GM18870 (cell line): ENCODE data around the gene GJA5.

ENCODE experiments used
- ATAC-seq: cut with Tn5 transposase; IDR thresholded peaks from one replicate; pipeline ENCODE4 v1.9.1; 2021; ENCODE audit warnings: moderate library complexity; ENCODE audit not compliant: unreplicated experiment

The GJA5 gene

DNA sequence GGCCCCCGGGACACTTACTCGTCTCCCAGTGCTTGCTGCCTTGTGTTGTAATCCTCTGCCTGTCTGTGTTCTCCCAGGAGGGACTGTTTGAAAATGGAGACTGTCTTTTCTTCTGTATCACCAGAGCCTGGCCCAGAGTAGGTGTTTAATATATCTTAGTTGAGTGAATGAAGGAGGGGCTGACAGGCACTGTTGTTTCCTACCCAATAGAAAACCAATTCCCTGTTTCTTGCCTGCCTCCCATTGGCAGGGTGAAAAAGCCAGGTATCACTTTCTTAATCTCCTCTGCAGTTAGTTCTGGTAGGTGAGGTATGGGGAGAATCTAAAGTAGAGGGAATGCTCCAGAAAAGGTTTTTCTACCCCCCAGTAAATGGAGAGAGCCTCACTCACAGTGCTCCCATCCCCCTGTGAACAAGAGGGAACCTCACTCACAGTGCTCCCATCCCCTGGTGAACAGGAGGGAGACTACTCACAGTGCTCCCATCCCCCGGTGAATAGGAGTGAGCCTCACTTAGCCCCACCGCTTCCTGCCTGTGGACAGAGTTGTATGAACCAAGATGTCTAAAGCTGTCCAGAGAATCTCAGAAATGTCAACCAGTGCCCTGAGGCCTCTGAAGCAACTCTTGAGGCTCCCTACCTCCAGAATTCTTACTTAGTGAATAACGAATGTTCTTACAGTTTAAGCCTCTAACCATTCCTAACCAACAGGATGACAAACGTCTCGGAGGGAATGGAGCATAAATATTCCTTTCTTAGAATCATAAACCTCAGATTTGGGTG, at the start of gene GJA5:
GJA5 (minus strand) TSS at position 122 of the 780 bp plus-strand sequence. CDS start 1,364 bp downstream, outside the sequence.
- ATAC-seq: no peak

- no peak for ATAC-seq
Measured at GRCh38 chr1:147809236-147809635, 48.8 kb upstream of the GJA5 start.

GRCh38 chr1:147808025-147808424, 47.6 kb upstream of the GJA5 start:
- ATAC-seq: no peak

- no peak for ATAC-seq
Measured at GRCh38 chr1:147807405-147807804, 47.0 kb upstream of the GJA5 start.

DNA sequence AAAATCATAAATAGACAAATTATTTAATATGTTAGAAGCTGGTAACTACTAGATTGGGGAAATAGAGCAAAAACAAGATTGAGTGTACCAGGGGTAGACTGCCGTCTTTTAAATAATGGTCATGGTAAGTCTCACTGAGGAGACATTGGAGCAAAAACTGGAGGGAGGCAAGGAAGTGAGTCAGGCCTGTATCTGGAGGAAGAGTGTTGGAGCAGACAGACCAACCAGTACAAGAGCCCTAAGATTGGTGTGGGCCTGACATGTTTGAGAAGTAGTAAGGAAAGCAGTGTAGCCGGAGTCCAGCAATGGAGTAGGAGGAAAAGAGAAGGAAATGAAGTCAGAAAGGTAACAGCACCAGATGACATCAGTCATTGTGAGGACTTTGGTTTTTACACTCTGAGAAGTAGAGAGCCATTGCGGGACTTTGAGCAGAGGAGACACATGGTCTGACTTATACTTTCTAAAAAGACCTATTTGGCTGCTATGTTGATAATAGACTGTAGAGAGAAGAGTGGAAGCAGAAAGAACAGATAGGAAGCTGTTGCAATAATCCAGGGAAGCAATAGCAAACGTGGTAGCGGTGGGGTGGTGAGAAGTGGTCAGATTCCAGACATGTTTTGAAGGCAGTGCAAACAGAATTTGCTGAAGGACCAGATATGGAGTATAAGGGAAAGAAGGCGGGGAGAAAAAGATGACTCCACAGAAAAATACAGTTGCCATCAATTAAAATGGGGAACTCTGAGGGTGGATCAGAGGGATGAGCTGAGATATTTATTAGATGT, 44.7 kb upstream of the GJA5 start:
- ATAC-seq: no peak

DNA sequence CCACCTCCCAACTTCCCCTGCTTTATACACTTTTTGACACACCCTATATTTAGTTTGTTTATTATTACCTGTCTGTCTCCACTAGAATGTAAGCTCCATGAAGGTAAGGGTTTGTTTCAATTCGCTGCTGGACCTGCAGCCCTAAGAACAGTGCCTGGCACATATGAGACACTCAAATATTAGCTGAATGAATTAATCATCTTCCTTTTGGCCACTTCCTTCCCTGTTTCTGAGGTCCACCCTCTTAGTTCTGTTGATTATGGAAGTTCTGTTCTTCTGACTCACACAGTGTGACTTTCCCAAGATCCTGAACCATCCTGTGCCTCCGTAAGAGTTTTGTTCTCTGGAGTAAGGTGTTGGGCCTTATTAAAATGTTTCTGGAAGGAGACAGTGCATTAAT, 40.4 kb upstream of the GJA5 start:
- ATAC-seq: no peak

DNA sequence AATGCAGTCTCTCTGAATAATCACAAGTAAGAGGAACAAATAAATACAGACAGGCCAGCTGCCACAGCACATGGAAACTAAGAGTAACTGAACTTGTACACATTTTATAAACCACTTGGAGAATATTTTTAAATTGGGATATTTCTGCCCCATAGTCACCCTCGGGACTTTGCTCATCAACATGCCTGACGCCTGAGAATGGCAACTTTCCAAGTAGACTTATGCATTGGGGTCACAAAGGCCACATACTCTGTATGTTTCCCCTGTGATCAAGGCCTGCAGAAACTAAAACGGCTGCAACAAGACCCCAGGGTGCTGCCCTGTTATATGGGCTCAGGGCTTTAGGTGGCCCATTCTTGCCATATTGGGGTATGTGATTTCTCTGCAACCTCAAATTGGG, 38.3 kb upstream of the GJA5 start:
- no peak for ATAC-seq

- ATAC-seq: no peak
Measured at GRCh38 chr1:147794570-147794969, 34.2 kb upstream of the GJA5 start.

GRCh38 chr1:147791876-147792275, 31.5 kb upstream of the GJA5 start:
- no peak for ATAC-seq

DNA sequence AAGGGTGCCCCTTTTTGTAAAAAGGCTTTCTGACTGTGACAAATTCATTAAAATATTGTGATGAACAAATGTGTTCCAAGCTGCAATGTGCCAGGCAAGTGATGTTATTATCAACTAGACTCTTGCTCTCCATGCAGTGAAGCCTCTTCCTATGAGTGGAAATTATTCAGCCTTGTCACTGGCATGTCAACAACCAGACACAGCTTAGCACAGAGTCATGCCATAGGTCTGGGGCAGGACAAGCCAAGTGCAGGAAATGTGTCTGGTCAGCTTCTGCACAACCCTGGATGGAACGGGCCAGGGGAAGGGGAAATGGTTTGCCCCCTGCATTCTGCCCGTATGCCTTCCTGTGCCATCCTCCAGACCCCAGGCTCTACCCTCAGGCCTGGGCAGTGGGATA, 27.4 kb upstream of the GJA5 start:
- ATAC-seq: no peak

DNA sequence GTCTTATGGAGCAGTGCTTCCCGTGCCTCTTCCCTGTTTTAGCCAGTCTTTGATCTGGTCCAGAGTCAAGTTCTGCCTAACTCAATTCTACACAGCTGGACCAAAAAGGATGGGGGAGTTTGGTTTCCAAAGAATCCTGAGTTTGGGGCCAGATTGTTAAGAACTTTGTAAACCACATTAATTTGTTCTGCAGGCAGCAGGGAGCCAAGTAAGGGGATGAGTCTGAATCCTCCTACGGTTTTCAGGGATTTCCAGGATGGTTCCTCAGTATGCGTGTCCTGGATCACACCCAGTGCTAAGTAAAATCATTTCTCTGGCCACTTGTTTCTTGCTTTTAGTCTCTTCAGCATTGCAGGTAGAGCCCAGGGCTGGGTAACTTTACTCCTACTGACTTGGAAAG, 26.1 kb upstream of the GJA5 start:
- no peak for ATAC-seq

DNA sequence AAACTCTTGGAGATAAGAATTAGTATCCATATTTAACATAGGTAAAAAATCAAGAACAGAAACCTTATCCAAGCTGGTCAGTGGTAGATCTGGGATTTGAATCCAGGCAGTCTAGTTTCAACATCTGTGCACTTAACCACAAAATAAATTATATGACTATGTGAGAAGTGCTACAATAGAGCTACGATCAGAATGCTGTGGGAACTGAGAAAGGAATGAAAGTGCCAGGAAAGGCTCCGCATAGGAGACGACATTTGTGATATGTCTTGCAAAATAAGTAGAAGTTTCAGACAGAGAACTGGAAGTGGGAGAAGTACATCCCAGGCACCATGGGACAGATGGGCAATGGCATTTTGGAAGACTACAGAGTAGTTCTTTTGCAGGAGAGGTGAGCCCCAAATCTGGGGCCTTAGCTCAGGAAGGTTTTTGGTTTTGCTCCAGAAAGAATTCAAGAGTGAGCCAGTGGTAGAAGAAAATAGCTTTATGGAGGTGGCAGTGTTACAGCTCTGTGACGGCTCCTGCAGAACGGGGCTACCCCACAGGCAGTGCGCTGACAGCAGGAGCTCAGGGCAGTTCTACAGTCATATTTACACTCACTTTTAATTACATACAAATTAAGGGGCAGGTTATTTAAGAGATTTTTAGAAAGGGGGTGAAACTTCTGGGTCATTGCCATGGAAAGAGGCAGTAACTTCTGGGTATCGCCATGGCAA, 25.5 kb upstream of the GJA5 start:
- no peak for ATAC-seq

GRCh38 chr1:147784941-147785340, 24.5 kb upstream of the GJA5 start:
- no peak for ATAC-seq

DNA sequence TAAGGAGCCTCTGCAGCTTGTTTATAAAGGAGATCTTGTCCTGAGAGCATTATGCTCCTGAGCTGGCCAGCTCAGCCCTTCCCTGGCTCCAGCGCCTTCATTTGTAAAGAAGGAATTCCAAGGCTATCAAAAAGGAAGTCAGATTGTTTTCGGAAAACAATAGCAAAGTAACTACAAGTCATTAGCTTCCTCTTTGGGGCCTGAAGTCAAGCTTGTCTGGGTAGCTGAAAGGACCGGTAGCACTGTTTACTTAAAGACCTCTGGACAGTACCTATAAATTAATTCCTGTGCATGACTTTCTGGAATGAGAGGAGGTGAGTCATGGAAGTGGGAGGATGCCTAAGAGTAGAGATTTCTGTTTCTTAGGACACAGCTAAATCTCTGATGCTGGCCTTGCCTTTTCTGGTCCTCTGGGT, 20.7 kb upstream of the GJA5 start:
- no peak for ATAC-seq

- ATAC-seq: no peak
Measured at GRCh38 chr1:147777694-147778093, 17.3 kb upstream of the GJA5 start.

DNA sequence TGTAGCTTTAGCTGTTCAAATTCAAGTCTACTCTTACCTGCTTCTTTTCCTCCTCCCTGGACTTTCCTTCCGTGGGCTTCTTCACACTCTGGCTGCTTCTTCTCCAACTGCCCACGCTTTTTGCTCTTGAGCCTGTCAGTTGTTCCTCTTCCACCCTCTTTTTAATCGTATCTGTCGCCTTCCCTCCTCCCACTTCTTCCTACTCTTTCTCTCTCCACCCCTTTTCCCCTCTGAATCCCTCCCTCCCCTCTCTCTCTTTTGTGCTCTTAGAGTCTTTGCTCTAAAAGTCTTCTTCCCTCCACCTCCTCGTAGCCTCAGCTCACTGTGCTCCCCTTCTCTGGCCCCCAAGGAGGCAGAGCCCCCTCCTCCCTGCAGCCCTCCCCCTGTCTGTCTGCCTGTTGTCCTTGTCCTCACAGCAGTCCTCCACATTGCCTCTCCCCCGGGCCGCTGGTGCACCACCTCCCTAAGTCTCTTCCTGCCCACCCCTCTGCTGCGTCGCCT, 12.9 kb upstream of the GJA5 start:
- no peak for ATAC-seq

GRCh38 chr1:147772570-147772969, 12.2 kb upstream of the GJA5 start:
- ATAC-seq: no peak

GRCh38 chr1:147771226-147772125, 11.1 kb upstream of the GJA5 start:
- ATAC-seq: no peak

DNA sequence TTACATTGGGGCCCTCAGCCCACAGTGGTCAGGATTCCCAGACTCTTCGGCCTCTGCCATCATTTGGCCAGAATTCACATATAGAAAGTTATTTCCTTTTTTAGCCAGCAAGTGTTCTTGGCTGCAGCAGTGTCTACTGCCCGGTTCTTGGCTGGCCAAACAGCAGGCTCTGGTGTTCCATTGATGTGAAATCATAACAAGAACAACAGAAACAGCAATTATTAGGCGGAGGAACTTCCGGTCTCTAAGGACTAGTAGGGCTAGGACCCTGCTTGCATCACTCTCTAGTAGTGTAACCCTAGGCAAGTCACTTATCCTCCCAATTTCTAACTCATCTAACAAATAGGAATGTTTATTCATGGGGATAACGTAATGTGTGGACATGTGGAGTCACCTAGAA, 8.7 kb upstream of the GJA5 start:
- ATAC-seq: no peak

DNA sequence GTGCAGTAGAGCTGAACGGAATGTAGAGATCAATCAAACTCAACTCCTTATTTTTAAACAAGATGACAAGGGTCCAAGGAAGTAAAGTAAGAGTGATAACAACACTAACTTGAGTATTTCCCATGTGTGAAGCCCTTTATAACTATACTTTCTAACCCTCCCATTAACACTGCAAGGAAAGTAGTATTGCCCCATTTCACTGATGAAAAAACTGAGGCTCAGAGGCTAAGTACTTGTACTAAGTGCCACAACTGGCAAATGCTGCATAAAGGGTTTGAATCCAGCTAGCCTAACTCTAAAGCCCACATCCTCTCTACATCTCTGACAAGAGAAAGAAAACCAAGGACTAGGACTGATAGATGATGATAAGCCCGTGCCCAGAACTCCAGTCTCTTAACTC, 8.2 kb upstream of the GJA5 start:
- ATAC-seq: no peak
